ENCODE measurements around the gene SEPTIN6. TPM values are rescaled to one million over a fixed set of nuclear protein-coding genes. Genes with fewer than 3 reads are reported as not detected.

Gene SEPTIN6
- total RNA-seq, 4 donors from 2014 or later = 7.8 to 11.9 (median 10.4) TPM

- WGBS, 2 donors = 79 to 81% methylated on average over 6 to 8 of the region's 8 CpGs
- TF ChIP-seq CTCF (IDR thresholded peaks at IDR 0.05) = no peak
- no peak for TF ChIP-seq POLR2A (IDR thresholded peaks at IDR 0.05)
- DNase-seq (ENCODE audit: low spot score in 2 of 2) = no peak
- intact Hi-C loops (cut with DNase I; ENCODE audit: low total_unique reads) = no loop called here
- H3K4me3 ChIP-seq (ENCODE audit: low read depth, poor library complexity, severe bottlenecking) = no peak overlapping the region
Observed at GRCh38 chrX:119643696-119644095, 49.3 kb downstream of the SEPTIN6 start.

MicroRNA genes within 50 kb of the gene (microRNA counts, 767-probe panel; counts per million panel counts)
- microRNA hsa-miR-766-3p = 0 to 358 counts per million in 2 donors

Small RNA genes within 50 kb of the gene (microRNA-seq; reads per million reads assigned to microRNA genes)
- gene MIR766 (ENCODE audit: borderline number of aligned reads in 1 of 2, borderline replicate concordance in 2 of 2) = 7.9 to 16.3 reads per million in 2 donors

Other genes with a start within 250 kb of the SEPTIN6 start
- 100 to 1,000 TPM; 226 to 449 (median 361) TPM for gene SLC25A5, start 224.7 kb downstream of the SEPTIN6 start, total RNA-seq
- 10 to 100 TPM; 25.9 to 29.4 (median 27.8) TPM for gene STEEP1, start 127.8 kb downstream of the SEPTIN6 start, total RNA-seq
- 10 to 100 TPM; 20.6 to 24.4 (median 22.4) TPM for gene UBE2A, start 118.6 kb downstream of the SEPTIN6 start, total RNA-seq
- 10 to 100 TPM in 2 of 4 donors, 1 to 10 TPM in 2; 8.9 to 16.6 (median 10.4) TPM for gene NKRF, start 86.7 kb downstream of the SEPTIN6 start, total RNA-seq
- 1 to 10 TPM in 1 of 4 donors, under 1 TPM in 3; 0.20 to 1.3 (median 0.56) TPM for gene SOWAHD, start 65.4 kb upstream of the SEPTIN6 start, total RNA-seq
- gene RPL39, start 98.5 kb upstream of the SEPTIN6 start, total RNA-seq = 1,000 to 10,000 TPM; 2,066 to 6,085 (median 2,614) TPM
- gene UPF3B, start 159.8 kb upstream of the SEPTIN6 start, total RNA-seq = 1 to 10 TPM; 4.3 to 5.6 (median 5.1) TPM
- 10 to 100 TPM; 20.2 to 30.1 (median 23.2) TPM for gene RNF113A, start 178.6 kb upstream of the SEPTIN6 start, total RNA-seq
- 10 to 100 TPM; 39.4 to 60.6 (median 47.4) TPM for gene NDUFA1, start 178.7 kb upstream of the SEPTIN6 start, total RNA-seq
- gene AKAP14, start 202.7 kb upstream of the SEPTIN6 start, total RNA-seq = not detected

Measured in lower leg skin (tissue), 4 donors.